Measurements from ENCODE around the gene FAM135A.
"Not testable (repeated sequence)": the region's sequence is repeated elsewhere in the genome, so short reads cannot be mapped to it uniquely, and the experiment has no call there.

Gene FAM135A

DNA sequence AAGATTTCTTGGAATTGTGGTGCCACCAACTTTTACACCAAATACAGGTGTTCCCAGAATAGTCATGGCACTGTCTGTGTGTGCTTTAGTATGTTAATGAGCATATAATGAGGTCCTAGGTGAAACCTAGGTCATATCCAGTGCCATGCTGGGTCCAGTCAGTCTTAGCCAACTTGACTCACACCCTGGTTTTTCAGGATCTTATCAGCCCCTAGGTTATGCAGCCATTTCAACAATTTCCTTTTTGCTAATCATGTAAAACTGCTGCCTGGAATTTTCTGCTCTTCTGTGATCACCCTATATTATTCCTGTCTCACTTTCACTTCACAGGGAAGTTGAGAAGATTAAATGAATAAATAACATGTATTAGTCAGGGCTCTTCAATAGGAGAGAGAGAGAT, 177.1 kb downstream of the FAM135A start:
- DNase-seq (ENCODE audit: extremely low read depth, low read depth) = no peak
- TF ChIP-seq CTCF (IDR thresholded peaks at IDR 0.05; ENCODE audit: low read depth, low read length, missing control alignments) = no peak
- H3K4me3 ChIP-seq (replicated peaks; ENCODE audit: low read depth, low read length) = no peak overlapping the region

DNA sequence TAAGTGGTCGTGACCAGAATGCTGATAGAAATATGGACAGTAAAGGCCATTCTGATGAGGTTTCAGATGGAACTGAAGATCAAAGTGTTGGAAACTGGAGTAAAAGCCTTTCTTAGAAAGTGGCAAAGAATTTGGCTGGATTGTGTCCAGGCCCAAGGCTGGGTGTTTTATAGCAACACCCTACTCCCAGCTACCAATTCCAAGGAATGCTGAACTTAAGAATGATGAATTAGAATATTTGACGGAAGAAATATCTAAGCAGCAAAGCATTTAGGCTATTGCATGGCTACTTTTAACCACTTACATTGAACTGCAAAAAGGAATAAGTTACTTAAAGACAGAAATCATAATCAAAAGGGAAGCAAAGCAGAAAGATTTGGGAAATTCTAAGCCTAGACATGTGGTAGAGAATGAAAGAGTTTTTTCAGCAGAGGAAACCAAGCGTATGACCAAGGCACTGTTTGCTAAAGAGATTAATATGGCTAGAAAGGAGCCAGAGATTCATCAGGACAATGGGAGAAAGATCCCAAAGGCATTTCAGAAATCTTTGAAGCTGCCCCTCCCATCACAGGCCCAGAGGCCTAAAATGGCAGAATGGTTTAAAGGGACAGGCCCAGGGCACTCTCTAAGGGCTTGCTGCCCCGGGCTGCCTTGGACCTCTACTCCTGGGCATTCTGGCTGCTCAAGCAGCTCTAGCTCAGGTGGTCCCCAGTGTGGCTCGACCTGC, 179.2 kb downstream of the FAM135A start:
- DNase-seq (ENCODE audit: extremely low read depth, low read depth) = no peak
- no peak overlapping the region for H3K4me3 ChIP-seq (replicated peaks; ENCODE audit: low read depth, low read length)
- TF ChIP-seq CTCF (IDR thresholded peaks at IDR 0.05; ENCODE audit: low read depth, low read length, missing control alignments) = no peak

GRCh38 chr6:70593118-70593486, 179.8 kb downstream of the FAM135A start:
- no peak for TF ChIP-seq CTCF (IDR thresholded peaks at IDR 0.05; ENCODE audit: low read depth, low read length, missing control alignments)
- no peak overlapping the region for H3K4me3 ChIP-seq (replicated peaks; ENCODE audit: low read depth, low read length)
- no peak for DNase-seq (ENCODE audit: extremely low read depth, low read depth)

DNA sequence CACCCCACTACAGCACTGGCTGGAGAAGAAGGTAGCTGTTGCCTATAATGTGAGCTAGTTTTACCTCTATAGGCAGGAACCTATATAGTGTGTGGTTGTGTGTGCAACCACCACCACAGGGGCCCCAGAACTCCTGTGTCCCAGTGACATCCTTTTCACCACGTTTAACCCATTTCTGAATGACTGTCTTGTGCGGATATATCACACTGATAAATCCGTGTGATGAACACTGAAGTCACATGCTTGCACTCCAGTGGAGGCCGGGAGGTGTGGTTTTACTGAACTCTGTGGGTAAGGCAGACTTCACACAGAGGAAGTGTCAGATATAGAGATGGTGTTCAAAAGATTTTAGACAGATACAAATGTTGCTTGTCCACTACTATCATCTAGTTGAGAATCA, 185.9 kb downstream of the FAM135A start:
- no peak for TF ChIP-seq CTCF (IDR thresholded peaks at IDR 0.05; ENCODE audit: low read depth, low read length, missing control alignments)
- no peak overlapping the region for H3K4me3 ChIP-seq (replicated peaks; ENCODE audit: low read depth, low read length)
- DNase-seq (ENCODE audit: extremely low read depth, low read depth) = no peak

DNA sequence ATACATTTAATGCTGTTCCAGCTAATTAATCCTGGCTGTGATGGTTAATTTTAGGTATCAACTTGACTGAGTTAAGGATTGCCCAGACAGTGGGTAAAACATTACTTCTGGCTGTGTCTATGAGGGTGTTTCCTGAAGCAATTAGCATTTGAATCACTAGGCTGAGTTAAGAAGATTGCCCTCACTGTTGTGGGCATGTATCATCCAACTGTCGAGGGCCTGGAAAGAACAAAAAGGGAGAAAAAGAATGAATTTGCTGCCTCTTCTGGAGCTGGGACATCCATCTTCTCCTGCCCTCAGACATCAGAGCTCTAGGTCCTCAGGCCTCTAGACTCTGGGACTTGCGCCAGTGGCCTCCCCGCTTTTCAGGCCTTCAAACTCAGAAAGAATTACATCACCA, 187.7 kb downstream of the FAM135A start:
- DNase-seq (ENCODE audit: extremely low read depth, low read depth) = no peak
- no peak overlapping the region for H3K4me3 ChIP-seq (replicated peaks; ENCODE audit: low read depth, low read length)
- no peak for TF ChIP-seq CTCF (IDR thresholded peaks at IDR 0.05; ENCODE audit: low read depth, low read length, missing control alignments)

GRCh38 chr6:70604254-70604653, 190.9 kb downstream of the FAM135A start:
- TF ChIP-seq CTCF (IDR thresholded peaks at IDR 0.05; ENCODE audit: low read depth, low read length, missing control alignments) = no peak
- DNase-seq (ENCODE audit: extremely low read depth, low read depth) = no peak
- no peak overlapping the region for H3K4me3 ChIP-seq (replicated peaks; ENCODE audit: low read depth, low read length)

- not testable (repeated sequence) for DNase-seq (ENCODE audit: extremely low read depth, low read depth); H3K4me3 ChIP-seq (replicated peaks; ENCODE audit: low read depth, low read length)
Observed at GRCh38 chr6:70607371-70607770, 194.1 kb downstream of the FAM135A start.

GRCh38 chr6:70609181-70609580, 195.9 kb downstream of the FAM135A start:
- not testable (repeated sequence) for H3K4me3 ChIP-seq (replicated peaks; ENCODE audit: low read depth, low read length); DNase-seq (ENCODE audit: extremely low read depth, low read depth)

All from HFF-Myc (cell line).